ENCODE measurements around the gene OCRL. TPM values are rescaled to one million over a fixed set of nuclear protein-coding genes. Genes with fewer than 3 reads are reported as not detected.

The OCRL gene
- total and polyA plus RNA-seq, 2 of the 13 experiments (the other 11 are each of a cell fraction or from before 2014, with no cell fraction given), result 13.4 to 32.0 TPM

- TF ChIP-seq ZFP1 (CRISPR knock-in tag; IDR thresholded peaks at IDR 0.05) (no peak), ZNF180 (CRISPR knock-in tag; IDR thresholded peaks at IDR 0.05; ENCODE audit: borderline replicate concordance, low read depth) (no peak), RELA (CRISPR knock-in tag; IDR thresholded peaks at IDR 0.05) (no peak), ZNF296 (CRISPR knock-in tag; conservative IDR thresholded peaks at IDR 0.05) (no peak), ZMYM3 (CRISPR knock-in tag; IDR thresholded peaks at IDR 0.05) (no peak), ZNF382 (CRISPR knock-in tag; IDR thresholded peaks at IDR 0.05; ENCODE audit: borderline replicate concordance) (no peak)
- Histone ChIP-seq H3K9ac (ENCODE audit: insufficient read depth, low read depth, low read length) (no peak overlapping the region), H3K4me1 (ENCODE audit: insufficient read depth, low read length) (0 out of 2 replicates have a peak, but pooled peaks cover 8% of the 10 kb centered on the region), H3K27me3 (ENCODE audit: control insufficient read depth in 1 of 2, insufficient read depth in 2 of 2, low read length in 2 of 2) (no peaks in the 10 kb centered on the region), H3K9me3 (ENCODE audit: low read length) (no peaks in the 10 kb centered on the region), H3K27ac (ENCODE audit: extremely low read length, insufficient read depth, low read length) (no peak overlapping the region), H3K36me3 (replicated peaks in 1 of 2; ENCODE audit: control insufficient read depth in 1 of 2, insufficient read depth in 2 of 2, low read length in 2 of 2) (no peaks in the 10 kb centered on the region), H2AFZ (ENCODE audit: low read length) (no peak overlapping the region), H3K4me2 (ENCODE audit: low read depth, low read length) (no peak overlapping the region), H3K4me3 (replicated peaks in 1 of 3; ENCODE audit: insufficient read depth in 1 of 3, low read depth in 2 of 3, low read length in 3 of 3) (no peak overlapping the region), H3K79me2 (ENCODE audit: insufficient read depth, low read length) (no peaks in the 10 kb centered on the region), H4K20me1 (ENCODE audit: insufficient read depth, low read length) (no peaks in the 10 kb centered on the region)
- ChIA-PET CTCF (ENCODE audit: low intra/inter-chr PET ratio, low total read pairs) (no interaction called here), POLR2A (no interaction called here)
- intact Hi-C loops (cut with micrococcal nuclease; ENCODE audit: unreplicated experiment) (no loop called here), in situ Hi-C loops (cut with HindIII; ENCODE audit: extremely low pct_ligation_motif_present, low pct_unique_long_range_greater_than_20kb) (loop anchor here (25.0 kb wide), 1 partner anchor 462 kb away; no protein-coding TSS in a partner anchor)
- DNase-seq (ENCODE audit: low spot score) (no peak), ATAC-seq (no peak), FAIRE-seq (no peak)
- 97% methylated on average over 5 of the region's 5 CpGs for WGBS (ENCODE audit: low lambda C conversion rate)
- BruUV-seq (replicated peaks), result no TSS peak
Measured at GRCh38 chrX:129599996-129600395, 59.9 kb downstream of the OCRL start.

GRCh38 chrX:129600981-129601424 is 60.9 kb downstream of the OCRL start:
- Histone ChIP-seq H3K4me1 (ENCODE audit: insufficient read depth, low read length) (0 out of 2 replicates have a peak, but pooled peaks cover 8% of the 10 kb centered on the region), H3K79me2 (ENCODE audit: insufficient read depth, low read length) (no peaks in the 10 kb centered on the region), H3K9ac (ENCODE audit: insufficient read depth, low read depth, low read length) (no peak overlapping the region), H3K27ac (ENCODE audit: extremely low read length, insufficient read depth, low read length) (no peak overlapping the region), H3K4me3 (replicated peaks in 1 of 3; ENCODE audit: insufficient read depth in 1 of 3, low read depth in 2 of 3, low read length in 3 of 3) (no peak overlapping the region), H3K27me3 (ENCODE audit: control insufficient read depth in 1 of 2, insufficient read depth in 2 of 2, low read length in 2 of 2) (no peaks in the 10 kb centered on the region), H3K9me3 (ENCODE audit: low read length) (no peaks in the 10 kb centered on the region), H2AFZ (ENCODE audit: low read length) (no peak overlapping the region), H3K4me2 (ENCODE audit: low read depth, low read length) (no peak overlapping the region), H4K20me1 (ENCODE audit: insufficient read depth, low read length) (no peaks in the 10 kb centered on the region), H3K36me3 (replicated peaks in 1 of 2; ENCODE audit: control insufficient read depth in 1 of 2, insufficient read depth in 2 of 2, low read length in 2 of 2) (no peaks in the 10 kb centered on the region)
- FAIRE-seq (peak; percentile 68), ATAC-seq (peak; percentile 63), DNase-seq (ENCODE audit: low spot score) (peak; percentile 4)
- in situ Hi-C loops (cut with HindIII; ENCODE audit: extremely low pct_ligation_motif_present, low pct_unique_long_range_greater_than_20kb) (loop anchor here (25.0 kb wide), 1 partner anchor 461 kb away; no protein-coding TSS in a partner anchor), intact Hi-C loops (cut with micrococcal nuclease; ENCODE audit: unreplicated experiment) (no loop called here)
- CTCF ChIA-PET (ENCODE audit: low intra/inter-chr PET ratio, low total read pairs), result no interaction called here
- BruUV-seq (replicated peaks), result no TSS peak
- POLR2A ChIA-PET, result no interaction called here
- peak; percentile 19; the same call in 1 of the 2 replicates for TF ChIP-seq STAG1 (CRISPR knock-in tag; IDR thresholded peaks at IDR 0.05)
- peak; percentile 20; the same call in 1 of the 2 replicates for TF ChIP-seq ZNF687 (CRISPR knock-in tag; IDR thresholded peaks at IDR 0.05)
- TF ChIP-seq CTCF (CRISPR knock-in tag; IDR thresholded peaks at IDR 0.05), result peak; percentile 57
- TF ChIP-seq GATA4 (IDR thresholded peaks at IDR 0.05; ENCODE audit: borderline replicate concordance, low read depth), result no peak
- WGBS (ENCODE audit: low lambda C conversion rate), result 60% methylated on average over 5 of the region's 11 CpGs

Measured in HepG2 (cell line).